GM12891 (cell line): Measurements from ENCODE around the gene NSMCE1.
A peak's percentile ranks its signal among the peaks of the same experiment; 100 is the strongest.
"Not testable (repeated sequence)": the region's sequence is repeated elsewhere in the genome, so short reads cannot be mapped to it uniquely, and the experiment has no call there.

ENCODE experiments used
- DNase-seq: peaks from one replicate; pipeline ENCODE4 v3.0.0; 2011; ENCODE audit warnings: low spot score; ENCODE audit not compliant: insufficient read length
- FAIRE-seq: peaks from 2 replicates; lab custom pipeline; 2011; peaks lifted over from hg19 to GRCh38; lab: Jason Lieb, UNC
- PAX5 ChIP-seq: IDR thresholded peaks from 2 replicates; pipeline ENCODE4 v1.6.1; 2011; ENCODE audit warnings: low read length, moderate library complexity, mild to moderate bottlenecking; ENCODE audit not compliant: insufficient read depth, severe bottlenecking
- POLR2A ChIP-seq: IDR thresholded peaks from 2 replicates; pipeline ENCODE4 v1.6.1; 2011; ENCODE audit warnings: low read depth, low read length, control low read depth
- POLR2AphosphoS5 ChIP-seq: IDR thresholded peaks from 2 replicates; pipeline ENCODE4 v1.6.1; 2011; ENCODE audit warnings: low read depth, low read length, control low read depth
- POU2F2 ChIP-seq: IDR thresholded peaks from 2 replicates; pipeline ENCODE4 v1.6.1; 2011; ENCODE audit warnings: low read depth, mild to moderate bottlenecking, control low read depth, low read length, moderate library complexity
- SPI1 ChIP-seq: IDR thresholded peaks from 2 replicates; pipeline ENCODE4 v1.6.1; 2011; ENCODE audit warnings: low read depth, low read length, control low read depth
- TAF1 ChIP-seq: IDR thresholded peaks from 2 replicates; pipeline ENCODE4 v1.6.1; 2011; ENCODE audit warnings: low read depth, low read length, control low read depth

Gene NSMCE1

GRCh38 chr16:27256861-27257260 is 11.7 kb downstream of the NSMCE1 start:
- DNase-seq (no peak), FAIRE-seq (no peak)
- TF ChIP-seq POU2F2: no peak

- FAIRE-seq: peak; percentile 28
- no peak for DNase-seq
- TF ChIP-seq TAF1 (no peak), POLR2AphosphoS5 (no peak), SPI1 (0 out of 2 replicates have a peak, but pooled peaks have one; percentile 15), POLR2A (no peak), POU2F2 (no peak), PAX5 (no peak)
Observed at GRCh38 chr16:27254262-27254811, 14.2 kb downstream of the NSMCE1 start.

- no peak for FAIRE-seq
- no peak for DNase-seq
- TF ChIP-seq TAF1: no peak
- TF ChIP-seq POLR2AphosphoS5: no peak
- TF ChIP-seq SPI1: no peak
- no peak for TF ChIP-seq POU2F2
- TF ChIP-seq POLR2A: no peak
- TF ChIP-seq PAX5: no peak
Observed at GRCh38 chr16:27253526-27253930, 15.0 kb downstream of the NSMCE1 start.

DNA sequence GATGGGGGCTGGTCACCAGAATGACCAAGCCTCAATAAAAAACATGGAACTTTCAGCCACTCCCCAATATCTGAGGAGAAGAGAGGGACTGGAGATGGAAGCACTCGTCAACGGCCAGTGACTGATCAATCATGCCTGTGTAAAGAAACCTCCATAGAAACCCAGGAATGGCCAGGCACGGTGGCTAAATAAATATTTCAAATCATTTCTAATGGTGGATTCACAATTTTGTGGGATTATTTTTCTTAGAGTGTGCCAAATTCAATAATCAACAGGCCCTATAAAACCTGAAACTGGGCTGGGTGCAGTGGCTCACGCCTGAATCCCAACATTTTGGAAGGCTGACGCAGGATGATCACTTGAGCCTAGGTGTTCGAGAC is 16.4 kb downstream of the NSMCE1 start:
- no peak for TF ChIP-seq SPI1
- no peak for DNase-seq
- no peak for FAIRE-seq

- DNase-seq (no peak), FAIRE-seq (no peak)
- no peak for TF ChIP-seq POU2F2
- TF ChIP-seq POLR2AphosphoS5: no peak
- TF ChIP-seq TAF1: no peak
- TF ChIP-seq POLR2A: no peak
- TF ChIP-seq SPI1: no peak
- no peak for TF ChIP-seq PAX5
Observed at GRCh38 chr16:27251541-27252205, 16.9 kb downstream of the NSMCE1 start.

DNA sequence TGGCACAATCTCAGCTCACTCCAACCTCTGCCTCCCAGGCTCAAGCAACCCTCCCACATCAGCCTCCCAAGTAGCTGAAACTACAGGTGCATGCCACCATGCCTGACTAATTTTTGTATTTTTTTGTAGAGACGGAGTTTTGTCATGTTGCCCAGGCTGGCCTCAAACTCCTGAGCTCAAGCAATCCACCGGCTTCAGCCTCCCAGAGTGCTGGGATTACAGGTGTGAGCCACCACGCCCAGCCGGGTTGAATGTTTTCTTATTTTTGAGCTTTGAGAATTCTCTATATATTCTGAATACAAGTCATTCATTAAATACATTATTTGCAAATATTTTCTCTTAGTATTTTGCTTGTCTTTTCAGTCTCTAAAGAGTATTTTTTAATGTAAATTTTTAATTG is 19.7 kb downstream of the NSMCE1 start:
- FAIRE-seq: not testable (repeated sequence)

GRCh38 chr16:27248036-27248435 is 20.5 kb downstream of the NSMCE1 start:
- TF ChIP-seq POLR2AphosphoS5: no peak
- TF ChIP-seq POU2F2: no peak
- no peak for TF ChIP-seq PAX5
- TF ChIP-seq SPI1: no peak
- no peak for TF ChIP-seq TAF1
- TF ChIP-seq POLR2A: no peak
- no peak for FAIRE-seq
- DNase-seq: no peak

More for the DNA sequence above, 19.7 kb downstream of the NSMCE1 start:
- not testable (repeated sequence) for DNase-seq

DNA sequence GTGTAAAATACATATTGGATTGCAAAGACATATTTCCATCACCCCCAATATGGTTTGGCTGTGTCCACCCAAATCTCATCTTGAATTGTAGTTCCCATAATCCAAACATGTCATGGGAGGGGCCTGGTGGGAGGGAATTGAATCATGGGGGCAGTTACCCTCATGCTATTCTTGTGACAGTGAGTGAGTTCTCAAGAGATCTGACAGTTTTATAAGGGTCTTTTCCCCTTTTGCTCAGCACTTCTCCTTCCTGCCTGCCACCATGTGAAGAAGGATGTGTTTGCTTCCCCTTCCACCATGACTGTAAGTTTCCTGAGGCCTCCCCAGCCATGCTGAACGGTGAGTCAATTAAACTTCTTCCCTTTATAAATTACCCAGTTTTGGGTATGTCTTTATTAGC is 21.5 kb downstream of the NSMCE1 start:
- DNase-seq, FAIRE-seq: not testable (repeated sequence)

DNA sequence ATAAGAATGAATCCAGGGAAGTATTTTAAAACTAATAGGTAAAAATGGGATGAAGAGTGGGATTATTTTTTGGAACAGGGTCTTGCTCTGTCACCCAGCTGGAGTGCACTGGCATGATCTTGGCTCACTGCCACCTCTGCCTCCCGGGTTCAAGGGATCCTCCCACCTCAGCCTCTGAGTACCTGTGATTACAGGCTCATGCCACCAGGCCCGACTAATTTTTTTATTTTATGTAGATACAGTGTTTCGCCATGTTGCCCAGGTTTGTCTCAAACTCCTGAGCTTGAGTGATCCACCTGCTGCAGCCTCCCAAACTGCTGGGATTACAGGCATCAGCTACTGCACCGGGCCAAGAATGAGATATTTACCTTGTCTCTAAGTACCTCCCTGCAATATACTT is 22.1 kb downstream of the NSMCE1 start:
- DNase-seq (no peak), FAIRE-seq (no peak)
- no peak for TF ChIP-seq PAX5
- no peak for TF ChIP-seq POLR2AphosphoS5
- TF ChIP-seq POU2F2: no peak
- no peak for TF ChIP-seq POLR2A
- no peak for TF ChIP-seq SPI1

GRCh38 chr16:27245276-27246172 is 23.0 kb downstream of the NSMCE1 start:
- TF ChIP-seq POU2F2 (no peak), SPI1 (no peak), PAX5 (no peak)
- FAIRE-seq: no peak
- no peak for DNase-seq

GRCh38 chr16:27244363-27244755 is 24.2 kb downstream of the NSMCE1 start:
- FAIRE-seq (no peak), DNase-seq (no peak)
- TF ChIP-seq POU2F2 (no peak), TAF1 (no peak), SPI1 (no peak), POLR2AphosphoS5 (no peak), PAX5 (no peak), POLR2A (no peak)
